WTC11 (cell line): ENCODE measurements around the gene CARS1. TPM values are rescaled to one million over a fixed set of nuclear protein-coding genes. Genes with fewer than 3 reads are reported as not detected.

ENCODE experiments used
- ATAC-seq: fragments of 200-7000 bp; cut with Tn5 transposase; 2 replicates; pipeline ENCODE4 v1.10.0; 2021; ENCODE audit warnings: mild to moderate bottlenecking, moderate library complexity
- CTCF ChIA-PET: fragments of 300-600 bp; sonication (Branson Sonifier 250); formaldehyde crosslinking; loops from one replicate; lab custom pipeline; 2021; ENCODE audit warnings: antibody characterized with exemption; lab: Charles Lee
- POLR2A ChIA-PET: fragments of 350-600 bp; sonication (Branson Sonifier 250); formaldehyde crosslinking; loops from one replicate; lab custom pipeline; 2021; ENCODE audit warnings: antibody characterized with exemption; lab: Charles Lee
- DNase-seq: peaks from one replicate; pipeline ENCODE4 v3.0.0; 2021; ENCODE audit warnings: low spot score
- H3K27ac Mint-ChIP-seq: 2 replicates; pipeline ENCODE4 v1.8.0; 2021; ENCODE audit warnings: mixed read lengths
- H3K27me3 Mint-ChIP-seq: 2 replicates; pipeline ENCODE4 v1.8.0; 2021; ENCODE audit warnings: low read depth, mild to moderate bottlenecking, moderate library complexity, mixed read lengths
- H3K36me3 Mint-ChIP-seq: 2 replicates; pipeline ENCODE4 v1.8.0; 2021; ENCODE audit warnings: mixed read lengths
- H3K4me1 Mint-ChIP-seq: 2 replicates; pipeline ENCODE4 v1.8.0; 2022; ENCODE audit warnings: mixed read lengths
- H3K4me3 Mint-ChIP-seq: 2 replicates; pipeline ENCODE4 v1.8.0; 2021; ENCODE audit warnings: mild to moderate bottlenecking, moderate library complexity, mixed read lengths
- H3K9me3 Mint-ChIP-seq: 2 replicates; pipeline ENCODE4 v1.8.0; 2021; ENCODE audit warnings: mixed read lengths
- ATF6 ChIP-seq: sonication (generic); formaldehyde crosslinking; IDR thresholded peaks from 2 replicates; pipeline ENCODE4 v1.8.1; 2023; ENCODE audit warnings: mild to moderate bottlenecking, missing genetic modification reagents
- CDX4 ChIP-seq: fragments of 250-450 bp; sonication (Bioruptor Pico); IDR thresholded peaks from 2 replicates; pipeline ENCODE4 v1.9.0; 2021; ENCODE audit warnings: moderate library complexity, mild to moderate bottlenecking, inconsistent platforms, borderline replicate concordance
- CTCF ChIP-seq: fragments of 200-600 bp; IDR thresholded peaks from 2 replicates; pipeline ENCODE4 v1.8.0; 2022; ENCODE audit warnings: antibody characterized with exemption
- ESRRA ChIP-seq: sonication (generic); formaldehyde crosslinking; IDR thresholded peaks from 2 replicates; pipeline ENCODE4 v1.8.1; 2022; ENCODE audit warnings: mild to moderate bottlenecking, missing genetic modification reagents, borderline replicate concordance
- ETV6 ChIP-seq: sonication (generic); formaldehyde crosslinking; IDR thresholded peaks from 2 replicates; pipeline ENCODE4 v1.8.1; 2022; ENCODE audit warnings: mild to moderate bottlenecking, missing genetic modification reagents
- FOXP1 ChIP-seq: sonication (generic); formaldehyde crosslinking; IDR thresholded peaks from 2 replicates; pipeline ENCODE4 v1.8.0; 2022; ENCODE audit warnings: missing genetic modification reagents, mild to moderate bottlenecking, moderate library complexity, borderline replicate concordance
- GTF2I ChIP-seq: fragments of 250-450 bp; sonication (Bioruptor Pico); conservative IDR thresholded peaks from 2 replicates; pipeline ENCODE4 v1.4.0; 2021; ENCODE audit warnings: mild to moderate bottlenecking
- HMGA2 ChIP-seq: fragments of 250-450 bp; sonication (Bioruptor Pico); IDR thresholded peaks from 2 replicates; pipeline ENCODE4 v1.4.0; 2021; ENCODE audit warnings: mild to moderate bottlenecking, moderate library complexity
- JUN ChIP-seq: sonication (generic); formaldehyde crosslinking; IDR thresholded peaks from 2 replicates; pipeline ENCODE4 v1.8.0; 2023; ENCODE audit warnings: mild to moderate bottlenecking, missing genetic modification reagents
- MAX ChIP-seq: sonication (generic); formaldehyde crosslinking; IDR thresholded peaks from 2 replicates; pipeline ENCODE4 v1.8.0; 2022; ENCODE audit warnings: mild to moderate bottlenecking, missing genetic modification reagents
- NFATC4 ChIP-seq: fragments of 250-450 bp; sonication (Bioruptor Pico); IDR thresholded peaks from 2 replicates; pipeline ENCODE4 v1.9.0; 2021; ENCODE audit warnings: mild to moderate bottlenecking
- NFE2L1 ChIP-seq: sonication (generic); formaldehyde crosslinking; IDR thresholded peaks from 2 replicates; pipeline ENCODE4 v1.8.1; 2023; ENCODE audit warnings: missing genetic modification reagents
- PRRX2 ChIP-seq: fragments of 250-450 bp; sonication (Bioruptor Pico); IDR thresholded peaks from 2 replicates; pipeline ENCODE4 v1.8.0; 2021; ENCODE audit warnings: mild to moderate bottlenecking
- SMAD3 ChIP-seq: sonication (generic); formaldehyde crosslinking; IDR thresholded peaks from 2 replicates; pipeline ENCODE4 v1.8.0; 2022; ENCODE audit warnings: missing genetic modification reagents, mild to moderate bottlenecking, borderline replicate concordance
- SOX15 ChIP-seq: fragments of 250-450 bp; sonication (Bioruptor Pico); IDR thresholded peaks from 2 replicates; pipeline ENCODE4 v1.9.0; 2021; ENCODE audit warnings: mild to moderate bottlenecking
- TCF7 ChIP-seq: sonication (generic); formaldehyde crosslinking; IDR thresholded peaks from 2 replicates; pipeline ENCODE4 v1.8.0; 2022; ENCODE audit warnings: mild to moderate bottlenecking, low read depth, missing genetic modification reagents, moderate library complexity
- ZNF121 ChIP-seq: sonication (generic); formaldehyde crosslinking; IDR thresholded peaks from 2 replicates; pipeline ENCODE4 v1.8.0; 2023; ENCODE audit warnings: missing genetic modification reagents
- ZNF138 ChIP-seq: sonication (generic); formaldehyde crosslinking; conservative IDR thresholded peaks from 2 replicates; pipeline ENCODE4 v1.8.1; 2022; ENCODE audit warnings: mild to moderate bottlenecking, moderate library complexity, missing genetic modification reagents
- ZNF396 ChIP-seq: fragments of 250-450 bp; sonication (Bioruptor Pico); IDR thresholded peaks from 2 replicates; pipeline ENCODE4 v1.8.0; 2021; ENCODE audit warnings: mild to moderate bottlenecking, moderate library complexity, borderline replicate concordance
- total RNA-seq: library from RNA; stranded (reverse); gene quantifications from 3 replicates; pipeline ENCODE4 v1.2.3, GENCODE V29; 2021
- TF ChIP-seq, protein P1 (sequence below): sonication (generic); formaldehyde crosslinking; IDR thresholded peaks from 2 replicates; pipeline ENCODE4 v1.8.1; 2022; ENCODE audit warnings: mild to moderate bottlenecking, missing genetic modification reagents, moderate library complexity, borderline replicate concordance
- TF ChIP-seq, protein P2 (sequence below): sonication (generic); formaldehyde crosslinking; IDR thresholded peaks from 2 replicates; pipeline ENCODE4 v1.8.0; 2023; ENCODE audit warnings: missing genetic modification reagents, mild to moderate bottlenecking, borderline replicate concordance
- TF ChIP-seq, protein P3 (sequence below): sonication (generic); formaldehyde crosslinking; IDR thresholded peaks from 2 replicates; pipeline ENCODE4 v1.8.1; 2022; ENCODE audit warnings: mild to moderate bottlenecking, moderate library complexity, missing genetic modification reagents
- TF ChIP-seq, protein P4 (sequence below): fragments of 250-450 bp; sonication (Bioruptor Pico); IDR thresholded peaks from 2 replicates; pipeline ENCODE4 v1.8.0; 2021; ENCODE audit warnings: mild to moderate bottlenecking

CARS1 gene
- total RNA-seq, 1 experiment from 2014 or later = 92.0 TPM

GRCh38 chr11:2980168-2980840 is 76.9 kb downstream of the CARS1 start:
- CTCF ChIA-PET = interaction anchor here (1.0 to 1.1 kb wide), 2 partner anchors 10 to 41 kb away, joined by 3 to 4 read pairs; no protein-coding TSS in a partner anchor
- Mint-ChIP-seq H3K4me3 (no peak overlapping the region), H3K36me3 (peaks cover 37% of the 10 kb centered on the region), H3K27ac (no peak overlapping the region), H3K4me1 (peaks cover 13% of the 10 kb centered on the region), H3K9me3 (no peaks in the 10 kb centered on the region), H3K27me3 (no peaks in the 10 kb centered on the region)
- no peak for DNase-seq
- no peak for TF ChIP-seq JUN (CRISPR knock-in tag)
- TF ChIP-seq ATF6 = no peak
- no peak for TF ChIP-seq FOXP1 (CRISPR knock-in tag)
- TF ChIP-seq PRRX2 (CRISPR knock-in tag) = no peak
- TF ChIP-seq, protein P1, sequence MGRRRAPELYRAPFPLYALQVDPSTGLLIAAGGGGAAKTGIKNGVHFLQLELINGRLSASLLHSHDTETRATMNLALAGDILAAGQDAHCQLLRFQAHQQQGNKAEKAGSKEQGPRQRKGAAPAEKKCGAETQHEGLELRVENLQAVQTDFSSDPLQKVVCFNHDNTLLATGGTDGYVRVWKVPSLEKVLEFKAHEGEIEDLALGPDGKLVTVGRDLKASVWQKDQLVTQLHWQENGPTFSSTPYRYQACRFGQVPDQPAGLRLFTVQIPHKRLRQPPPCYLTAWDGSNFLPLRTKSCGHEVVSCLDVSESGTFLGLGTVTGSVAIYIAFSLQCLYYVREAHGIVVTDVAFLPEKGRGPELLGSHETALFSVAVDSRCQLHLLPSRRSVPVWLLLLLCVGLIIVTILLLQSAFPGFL (CRISPR knock-in tag) = no peak
- TF ChIP-seq, protein P2, sequence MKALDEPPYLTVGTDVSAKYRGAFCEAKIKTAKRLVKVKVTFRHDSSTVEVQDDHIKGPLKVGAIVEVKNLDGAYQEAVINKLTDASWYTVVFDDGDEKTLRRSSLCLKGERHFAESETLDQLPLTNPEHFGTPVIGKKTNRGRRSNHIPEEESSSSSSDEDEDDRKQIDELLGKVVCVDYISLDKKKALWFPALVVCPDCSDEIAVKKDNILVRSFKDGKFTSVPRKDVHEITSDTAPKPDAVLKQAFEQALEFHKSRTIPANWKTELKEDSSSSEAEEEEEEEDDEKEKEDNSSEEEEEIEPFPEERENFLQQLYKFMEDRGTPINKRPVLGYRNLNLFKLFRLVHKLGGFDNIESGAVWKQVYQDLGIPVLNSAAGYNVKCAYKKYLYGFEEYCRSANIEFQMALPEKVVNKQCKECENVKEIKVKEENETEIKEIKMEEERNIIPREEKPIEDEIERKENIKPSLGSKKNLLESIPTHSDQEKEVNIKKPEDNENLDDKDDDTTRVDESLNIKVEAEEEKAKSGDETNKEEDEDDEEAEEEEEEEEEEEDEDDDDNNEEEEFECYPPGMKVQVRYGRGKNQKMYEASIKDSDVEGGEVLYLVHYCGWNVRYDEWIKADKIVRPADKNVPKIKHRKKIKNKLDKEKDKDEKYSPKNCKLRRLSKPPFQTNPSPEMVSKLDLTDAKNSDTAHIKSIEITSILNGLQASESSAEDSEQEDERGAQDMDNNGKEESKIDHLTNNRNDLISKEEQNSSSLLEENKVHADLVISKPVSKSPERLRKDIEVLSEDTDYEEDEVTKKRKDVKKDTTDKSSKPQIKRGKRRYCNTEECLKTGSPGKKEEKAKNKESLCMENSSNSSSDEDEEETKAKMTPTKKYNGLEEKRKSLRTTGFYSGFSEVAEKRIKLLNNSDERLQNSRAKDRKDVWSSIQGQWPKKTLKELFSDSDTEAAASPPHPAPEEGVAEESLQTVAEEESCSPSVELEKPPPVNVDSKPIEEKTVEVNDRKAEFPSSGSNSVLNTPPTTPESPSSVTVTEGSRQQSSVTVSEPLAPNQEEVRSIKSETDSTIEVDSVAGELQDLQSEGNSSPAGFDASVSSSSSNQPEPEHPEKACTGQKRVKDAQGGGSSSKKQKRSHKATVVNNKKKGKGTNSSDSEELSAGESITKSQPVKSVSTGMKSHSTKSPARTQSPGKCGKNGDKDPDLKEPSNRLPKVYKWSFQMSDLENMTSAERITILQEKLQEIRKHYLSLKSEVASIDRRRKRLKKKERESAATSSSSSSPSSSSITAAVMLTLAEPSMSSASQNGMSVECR (CRISPR knock-in tag) = no peak
- TF ChIP-seq GTF2I (CRISPR knock-in tag) = no peak
- no peak for TF ChIP-seq ETV6
- TF ChIP-seq ZNF121 (CRISPR knock-in tag) = peak; percentile 45; the same call in 1 of the 2 replicates
- POLR2A ChIA-PET = no interaction called here
- no peak for ATAC-seq

- no peak for ATAC-seq
- H3K4me3 Mint-ChIP-seq = no peak overlapping the region
- no peak for DNase-seq
- H3K4me1 Mint-ChIP-seq = peaks cover 3% of the 10 kb centered on the region
- no peaks in the 10 kb centered on the region for H3K9me3 Mint-ChIP-seq
- H3K27ac Mint-ChIP-seq = no peak overlapping the region
- CTCF ChIA-PET = interaction anchor here (2.0 kb wide), 1 partner anchor 115 kb away, joined by 6 read pairs; no protein-coding TSS in a partner anchor
- peaks cover 59% of the 10 kb centered on the region for H3K36me3 Mint-ChIP-seq
- POLR2A ChIA-PET = no interaction called here
- H3K27me3 Mint-ChIP-seq = no peaks in the 10 kb centered on the region
- TF ChIP-seq NFATC4 (no peak), NFE2L1 (CRISPR knock-in tag) (no peak), ZNF396 (CRISPR knock-in tag) (no peak), SMAD3 (CRISPR knock-in tag) (no peak), CDX4 (CRISPR knock-in tag) (no peak), HMGA2 (CRISPR knock-in tag) (no peak), MAX (CRISPR knock-in tag) (no peak), ZNF138 (CRISPR knock-in tag) (no peak), SOX15 (CRISPR knock-in tag) (no peak), CTCF (no peak), ESRRA (CRISPR knock-in tag) (no peak), TCF7 (CRISPR knock-in tag) (no peak)
- TF ChIP-seq, protein P3, sequence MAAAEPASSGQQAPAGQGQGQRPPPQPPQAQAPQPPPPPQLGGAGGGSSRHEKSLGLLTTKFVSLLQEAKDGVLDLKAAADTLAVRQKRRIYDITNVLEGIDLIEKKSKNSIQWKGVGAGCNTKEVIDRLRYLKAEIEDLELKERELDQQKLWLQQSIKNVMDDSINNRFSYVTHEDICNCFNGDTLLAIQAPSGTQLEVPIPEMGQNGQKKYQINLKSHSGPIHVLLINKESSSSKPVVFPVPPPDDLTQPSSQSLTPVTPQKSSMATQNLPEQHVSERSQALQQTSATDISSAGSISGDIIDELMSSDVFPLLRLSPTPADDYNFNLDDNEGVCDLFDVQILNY (CRISPR knock-in tag) = no peak
- TF ChIP-seq, protein P4, sequence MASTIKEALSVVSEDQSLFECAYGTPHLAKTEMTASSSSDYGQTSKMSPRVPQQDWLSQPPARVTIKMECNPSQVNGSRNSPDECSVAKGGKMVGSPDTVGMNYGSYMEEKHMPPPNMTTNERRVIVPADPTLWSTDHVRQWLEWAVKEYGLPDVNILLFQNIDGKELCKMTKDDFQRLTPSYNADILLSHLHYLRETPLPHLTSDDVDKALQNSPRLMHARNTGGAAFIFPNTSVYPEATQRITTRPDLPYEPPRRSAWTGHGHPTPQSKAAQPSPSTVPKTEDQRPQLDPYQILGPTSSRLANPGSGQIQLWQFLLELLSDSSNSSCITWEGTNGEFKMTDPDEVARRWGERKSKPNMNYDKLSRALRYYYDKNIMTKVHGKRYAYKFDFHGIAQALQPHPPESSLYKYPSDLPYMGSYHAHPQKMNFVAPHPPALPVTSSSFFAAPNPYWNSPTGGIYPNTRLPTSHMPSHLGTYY (CRISPR knock-in tag) = no peak
Observed at GRCh38 chr11:2977113-2977512, 80.1 kb downstream of the CARS1 start.
